ENCODE measurements around the gene C19orf81. TPM values are rescaled to one million over a fixed set of nuclear protein-coding genes. Genes with fewer than 3 reads are reported as not detected.

The C19orf81 gene
- polyA plus RNA-seq, 1 donor (not counting 4 experiments of a cell fraction or from before 2014, with no cell fraction given), result not detected

GRCh38 chr19:50602089-50602422 lies 47.2 kb upstream of the C19orf81 start:
- Histone ChIP-seq H3K9me3 (ENCODE audit: control insufficient read depth, low read depth, low read length) (peaks cover under 1% of the 10 kb centered on the region), H3K27me3 (ENCODE audit: control insufficient read depth, extremely low read depth, insufficient read depth, low read length) (no peaks in the 10 kb centered on the region), H3K4me3 (ENCODE audit: control insufficient read depth in 2 of 3, extremely low read depth in 1 of 3, insufficient read depth in 2 of 3, low read depth in 1 of 3, low read length in 3 of 3) (no peak overlapping the region), H3K4me1 (ENCODE audit: control insufficient read depth, extremely low read depth, insufficient read depth, low read length) (no peaks in the 10 kb centered on the region), H3K4me2 (ENCODE audit: control insufficient read depth, extremely low read depth, insufficient read depth, low read depth, low read length) (no peak overlapping the region), H2AFZ (ENCODE audit: control insufficient read depth, low read length) (no peak overlapping the region), H3K27ac (ENCODE audit: control insufficient read depth, insufficient read depth, low read length) (no peak overlapping the region), H3K9ac (ENCODE audit: control insufficient read depth, extremely low read depth, insufficient read depth, low read length) (no peak overlapping the region), H3K79me2 (ENCODE audit: control insufficient read depth, insufficient read depth, low read length) (no peaks in the 10 kb centered on the region), H4K20me1 (ENCODE audit: control insufficient read depth, extremely low read depth, insufficient read depth, low read length) (no peaks in the 10 kb centered on the region), H3K9me1 (ENCODE audit: control insufficient read depth, extremely low read depth, insufficient read depth, low read length) (no peaks in the 10 kb centered on the region), H3K36me3 (ENCODE audit: control insufficient read depth in 2 of 2, extremely low read depth in 1 of 2, insufficient read depth in 2 of 2, low read length in 2 of 2) (no peaks in the 10 kb centered on the region)
- TF ChIP-seq CTCF (optimal IDR thresholded peaks at IDR 0.05 in 1 of 3, IDR thresholded peaks at IDR 0.05 in 1 of 3, conservative IDR thresholded peaks at IDR 0.05 in 1 of 3; ENCODE audit: extremely low read depth in 1 of 3, insufficient read depth in 2 of 3, low read length in 3 of 3), result no peak
- TF ChIP-seq EZH2 (IDR thresholded peaks at IDR 0.05; ENCODE audit: low read length), result no peak
- DNase-seq (ENCODE audit: low read depth, low spot score), result no peak
- dilution Hi-C loops (cut with MboI; ENCODE audit: extremely low pct_ligation_motif_present, low sequenced_read_pairs), result no loop called here
- FAIRE-seq, result no peak

GRCh38 chr19:50602496-50602895 lies 46.7 kb upstream of the C19orf81 start:
- H3K4me3 ChIP-seq (ENCODE audit: control insufficient read depth in 2 of 3, extremely low read depth in 1 of 3, insufficient read depth in 2 of 3, low read depth in 1 of 3, low read length in 3 of 3), result no peak overlapping the region
- FAIRE-seq (no peak), DNase-seq (ENCODE audit: low read depth, low spot score) (no peak)
- no peaks in the 10 kb centered on the region for H4K20me1 ChIP-seq (ENCODE audit: control insufficient read depth, extremely low read depth, insufficient read depth, low read length)
- no peaks in the 10 kb centered on the region for H3K36me3 ChIP-seq (ENCODE audit: control insufficient read depth in 2 of 2, extremely low read depth in 1 of 2, insufficient read depth in 2 of 2, low read length in 2 of 2)
- TF ChIP-seq EZH2 (IDR thresholded peaks at IDR 0.05; ENCODE audit: low read length) (no peak), CTCF (optimal IDR thresholded peaks at IDR 0.05 in 1 of 3, IDR thresholded peaks at IDR 0.05 in 1 of 3, conservative IDR thresholded peaks at IDR 0.05 in 1 of 3; ENCODE audit: extremely low read depth in 1 of 3, insufficient read depth in 2 of 3, low read length in 3 of 3) (no peak)
- H2AFZ ChIP-seq (ENCODE audit: control insufficient read depth, low read length), result no peak overlapping the region
- H3K9me1 ChIP-seq (ENCODE audit: control insufficient read depth, extremely low read depth, insufficient read depth, low read length), result no peaks in the 10 kb centered on the region
- H3K79me2 ChIP-seq (ENCODE audit: control insufficient read depth, insufficient read depth, low read length), result no peaks in the 10 kb centered on the region
- H3K4me1 ChIP-seq (ENCODE audit: control insufficient read depth, extremely low read depth, insufficient read depth, low read length), result no peaks in the 10 kb centered on the region
- no peak overlapping the region for H3K9ac ChIP-seq (ENCODE audit: control insufficient read depth, extremely low read depth, insufficient read depth, low read length)
- no peak overlapping the region for H3K27ac ChIP-seq (ENCODE audit: control insufficient read depth, insufficient read depth, low read length)
- dilution Hi-C loops (cut with MboI; ENCODE audit: extremely low pct_ligation_motif_present, low sequenced_read_pairs), result no loop called here
- H3K27me3 ChIP-seq (ENCODE audit: control insufficient read depth, extremely low read depth, insufficient read depth, low read length), result no peaks in the 10 kb centered on the region
- H3K9me3 ChIP-seq (ENCODE audit: control insufficient read depth, low read depth, low read length), result peaks cover 3% of the 10 kb centered on the region
- no peak overlapping the region for H3K4me2 ChIP-seq (ENCODE audit: control insufficient read depth, extremely low read depth, insufficient read depth, low read depth, low read length)
